ENCODE results near the gene SPOCK1. TPM values are rescaled to one million over a fixed set of nuclear protein-coding genes. Genes with fewer than 3 reads are reported as not detected.

Gene SPOCK1
- total and polyA plus RNA-seq, 2 experiments from 2014 or later = 5.6 to 10.1 TPM

DNA sequence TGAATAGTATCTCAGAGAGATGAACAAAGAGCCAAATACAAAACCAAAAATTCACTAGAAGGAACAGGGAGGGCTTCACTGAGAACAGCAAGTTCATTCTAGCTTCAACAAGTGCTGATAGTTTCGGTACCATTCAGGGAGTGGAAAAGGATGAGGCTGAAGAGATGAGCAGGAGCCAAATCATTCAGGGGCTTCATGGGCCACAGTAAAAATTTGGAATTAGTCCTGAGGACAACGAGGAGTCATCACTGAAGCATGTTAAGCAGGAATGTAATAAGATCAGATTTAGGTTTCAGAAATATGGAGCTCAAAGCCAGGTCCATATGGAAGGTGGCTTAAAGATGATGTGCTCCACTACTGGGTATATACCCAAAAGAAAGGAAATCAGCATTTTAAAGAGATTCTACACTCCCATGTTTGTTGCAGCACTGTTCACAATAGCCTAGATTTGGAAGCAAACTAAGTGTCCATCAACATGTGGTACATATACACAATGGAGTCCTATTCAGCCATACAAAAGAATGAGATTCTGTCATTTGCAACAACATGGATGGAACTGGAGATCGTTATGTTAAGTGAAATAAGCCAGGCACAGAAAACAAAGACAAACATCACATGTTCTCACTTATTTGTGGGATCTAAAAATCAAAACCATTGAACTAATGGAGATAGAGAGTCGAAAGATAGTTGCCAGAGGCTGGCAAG is 36.2 kb downstream of the SPOCK1 start:
- DNase-seq (ENCODE audit: low spot score) = no peak
- H3K9me2 ChIP-seq (replicated peaks; ENCODE audit: insufficient read depth) = no peaks in the 10 kb centered on the region
- no peak overlapping the region for H3K27ac ChIP-seq
- no peak overlapping the region for H2AFZ ChIP-seq
- no peaks in the 10 kb centered on the region for H3K4me1 ChIP-seq (ENCODE audit: insufficient read depth)
- H4K20me1 ChIP-seq (ENCODE audit: insufficient read depth, poor library complexity, severe bottlenecking) = no peaks in the 10 kb centered on the region
- 72% methylated on average over 4 of the region's 4 CpGs for WGBS (ENCODE audit: low lambda C conversion rate, missing lambda C conversion rate)
- H3K9me3 ChIP-seq (ENCODE audit: low read depth) = no peaks in the 10 kb centered on the region
- H3K4me2 ChIP-seq = no peak overlapping the region
- H3K4me3 ChIP-seq = no peak overlapping the region
- H3K79me2 ChIP-seq = no peaks in the 10 kb centered on the region
- H3K27me3 ChIP-seq = no peaks in the 10 kb centered on the region
- TF ChIP-seq, protein P1, sequence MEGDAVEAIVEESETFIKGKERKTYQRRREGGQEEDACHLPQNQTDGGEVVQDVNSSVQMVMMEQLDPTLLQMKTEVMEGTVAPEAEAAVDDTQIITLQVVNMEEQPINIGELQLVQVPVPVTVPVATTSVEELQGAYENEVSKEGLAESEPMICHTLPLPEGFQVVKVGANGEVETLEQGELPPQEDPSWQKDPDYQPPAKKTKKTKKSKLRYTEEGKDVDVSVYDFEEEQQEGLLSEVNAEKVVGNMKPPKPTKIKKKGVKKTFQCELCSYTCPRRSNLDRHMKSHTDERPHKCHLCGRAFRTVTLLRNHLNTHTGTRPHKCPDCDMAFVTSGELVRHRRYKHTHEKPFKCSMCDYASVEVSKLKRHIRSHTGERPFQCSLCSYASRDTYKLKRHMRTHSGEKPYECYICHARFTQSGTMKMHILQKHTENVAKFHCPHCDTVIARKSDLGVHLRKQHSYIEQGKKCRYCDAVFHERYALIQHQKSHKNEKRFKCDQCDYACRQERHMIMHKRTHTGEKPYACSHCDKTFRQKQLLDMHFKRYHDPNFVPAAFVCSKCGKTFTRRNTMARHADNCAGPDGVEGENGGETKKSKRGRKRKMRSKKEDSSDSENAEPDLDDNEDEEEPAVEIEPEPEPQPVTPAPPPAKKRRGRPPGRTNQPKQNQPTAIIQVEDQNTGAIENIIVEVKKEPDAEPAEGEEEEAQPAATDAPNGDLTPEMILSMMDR (IDR thresholded peaks at IDR 0.05; ENCODE audit: poor library complexity) = no peak
- TF ChIP-seq EZH2phosphoT487 (IDR thresholded peaks at IDR 0.05; ENCODE audit: low read depth, severe bottlenecking, unreplicated experiment) = no peak
- TF ChIP-seq EZH2 (IDR thresholded peaks at IDR 0.05; ENCODE audit: borderline replicate concordance) = no peak
- no peaks in the 10 kb centered on the region for H3K36me3 ChIP-seq (replicated peaks; ENCODE audit: insufficient read depth, low read depth)

DNA sequence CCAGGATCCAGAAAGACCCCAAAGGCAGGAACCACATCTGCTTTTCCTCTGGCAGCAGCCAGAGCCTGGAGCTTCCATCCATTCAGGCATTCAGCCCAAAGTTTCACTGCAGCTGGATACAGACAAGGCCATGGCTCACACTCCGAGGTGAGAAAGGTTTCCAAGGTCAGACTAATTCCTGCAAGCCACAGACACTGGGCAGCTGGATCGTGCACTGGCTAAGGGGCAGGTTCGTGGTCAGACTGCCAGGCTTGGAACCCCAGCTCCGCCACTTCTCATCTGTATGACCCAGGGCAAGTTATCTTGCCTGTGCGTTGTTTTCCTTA is 36.9 kb downstream of the SPOCK1 start:
- TF ChIP-seq EZH2 (IDR thresholded peaks at IDR 0.05; ENCODE audit: borderline replicate concordance) (no peak), EZH2phosphoT487 (IDR thresholded peaks at IDR 0.05; ENCODE audit: low read depth, severe bottlenecking, unreplicated experiment) (no peak)
- TF ChIP-seq, protein P1 (IDR thresholded peaks at IDR 0.05; ENCODE audit: poor library complexity) = no peak
- H3K9me3 ChIP-seq (ENCODE audit: low read depth) = no peaks in the 10 kb centered on the region
- H3K4me1 ChIP-seq (ENCODE audit: insufficient read depth) = no peaks in the 10 kb centered on the region
- H3K36me3 ChIP-seq (replicated peaks; ENCODE audit: insufficient read depth, low read depth) = no peaks in the 10 kb centered on the region
- no peak overlapping the region for H3K4me3 ChIP-seq
- no peak overlapping the region for H3K27ac ChIP-seq
- no peaks in the 10 kb centered on the region for H3K79me2 ChIP-seq
- H3K4me2 ChIP-seq = no peak overlapping the region
- no peak for DNase-seq (ENCODE audit: low spot score)
- no peaks in the 10 kb centered on the region for H3K9me2 ChIP-seq (replicated peaks; ENCODE audit: insufficient read depth)
- H2AFZ ChIP-seq = no peak overlapping the region
- WGBS (ENCODE audit: low lambda C conversion rate, missing lambda C conversion rate) = 60% methylated on average over 5 of the region's 5 CpGs
- H4K20me1 ChIP-seq (ENCODE audit: insufficient read depth, poor library complexity, severe bottlenecking) = no peaks in the 10 kb centered on the region
- no peaks in the 10 kb centered on the region for H3K27me3 ChIP-seq

DNA sequence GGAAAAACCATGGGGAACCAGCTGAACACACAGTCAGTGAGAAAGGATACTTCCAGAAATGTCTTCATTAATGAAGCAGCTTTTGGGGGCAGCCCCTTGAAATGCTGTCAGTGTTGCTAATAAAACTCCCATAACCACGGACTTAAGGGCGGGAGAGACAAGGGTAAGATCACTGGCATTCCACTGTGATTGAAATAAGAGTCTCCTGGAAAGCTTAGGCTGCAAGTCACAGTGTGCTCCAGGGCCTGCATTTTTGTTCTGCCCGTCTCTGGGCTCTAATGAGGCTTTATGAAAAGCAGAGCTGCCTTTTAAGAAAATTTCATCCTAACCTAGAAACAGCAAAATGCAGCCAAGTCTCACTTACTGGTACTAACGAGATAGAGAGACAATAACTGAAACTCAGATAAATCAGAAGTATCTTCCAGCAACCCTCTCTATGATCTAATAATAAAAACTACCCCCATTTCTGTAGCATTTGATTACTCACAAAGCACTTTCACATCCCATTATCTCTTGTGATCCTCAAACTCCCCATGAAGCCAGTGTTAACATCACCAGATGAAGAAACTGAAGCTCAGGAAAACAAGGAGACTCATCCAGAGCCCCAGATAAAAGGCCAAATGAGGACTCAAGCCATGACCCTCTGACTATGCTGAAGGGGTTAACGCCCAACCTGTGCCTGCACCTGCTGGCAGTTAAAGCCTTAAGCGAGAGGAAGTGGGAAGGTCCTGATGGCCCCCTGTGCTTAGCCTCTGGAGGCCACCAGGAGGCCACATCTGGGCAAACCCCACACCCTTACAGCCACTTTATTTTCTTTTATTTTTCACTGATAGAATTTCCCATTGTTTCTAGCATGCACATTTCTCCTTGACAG is 37.5 kb downstream of the SPOCK1 start:
- TF ChIP-seq, protein P1 (IDR thresholded peaks at IDR 0.05; ENCODE audit: poor library complexity) = no peak
- H4K20me1 ChIP-seq (ENCODE audit: insufficient read depth, poor library complexity, severe bottlenecking) = no peaks in the 10 kb centered on the region
- DNase-seq (ENCODE audit: low spot score) = no peak
- H3K79me2 ChIP-seq = no peaks in the 10 kb centered on the region
- no peaks in the 10 kb centered on the region for H3K4me1 ChIP-seq (ENCODE audit: insufficient read depth)
- H3K27me3 ChIP-seq = no peaks in the 10 kb centered on the region
- H3K27ac ChIP-seq = no peak overlapping the region
- H2AFZ ChIP-seq = no peak overlapping the region
- H3K36me3 ChIP-seq (replicated peaks; ENCODE audit: insufficient read depth, low read depth) = no peaks in the 10 kb centered on the region
- H3K4me2 ChIP-seq = no peak overlapping the region
- no peak overlapping the region for H3K4me3 ChIP-seq
- no peaks in the 10 kb centered on the region for H3K9me3 ChIP-seq (ENCODE audit: low read depth)
- WGBS (ENCODE audit: low lambda C conversion rate, missing lambda C conversion rate) = 44% methylated on average over 6 of the region's 6 CpGs
- H3K9me2 ChIP-seq (replicated peaks; ENCODE audit: insufficient read depth) = no peaks in the 10 kb centered on the region

Data from hepatocyte (in vitro differentiated cells).